Endothelial cell of umbilical vein (primary cell): ENCODE data around the gene APP.

Experiments
- POLR2A ChIP-seq: IDR thresholded peaks from 2 replicates; pipeline ENCODE4 v1.6.1; 2012; ENCODE audit warnings: low read depth, mild to moderate bottlenecking, control low read depth, low read length
- POLR2AphosphoS5 ChIP-seq: IDR thresholded peaks from 2 replicates; pipeline ENCODE4 v1.6.1; 2012; ENCODE audit warnings: low read depth, mild to moderate bottlenecking, control low read depth, low read length, moderate library complexity; ENCODE audit not compliant: insufficient read depth
- TF ChIP-seq, protein P1 (sequence below), 2 donors: IDR thresholded peaks; 1 replicate in 1 of 2; 2 replicates in 1 of 2; pipeline ENCODE4 v1.5.1; 2011; ENCODE audit warnings: low read length in 2 of 2, mild to moderate bottlenecking in 2 of 2, moderate library complexity in 2 of 2, control low read depth in 1 of 2, inconsistent platforms in 1 of 2, low read depth in 1 of 2; ENCODE audit not compliant: insufficient read depth in 1 of 2; ENCODE audit errors: extremely low read depth in 1 of 2

DNA sequence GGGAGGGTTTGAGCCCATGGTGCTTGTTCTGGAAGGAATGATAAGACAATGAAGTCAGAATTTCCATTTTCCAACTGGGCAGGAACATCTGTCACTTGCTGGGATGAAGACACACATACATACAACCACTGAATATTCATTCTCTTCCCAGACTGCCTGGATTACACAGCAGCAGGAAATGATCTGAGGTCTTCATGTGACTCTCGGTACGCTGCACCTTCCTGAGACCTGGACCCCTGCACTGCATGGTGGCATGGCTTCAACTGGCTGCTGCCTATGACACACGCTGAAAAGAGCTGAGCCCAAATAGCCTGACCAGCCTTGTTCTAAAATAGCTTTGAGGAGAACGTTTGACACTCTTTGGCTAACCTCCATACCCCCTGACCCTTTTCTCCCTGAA lies 285.2 kb downstream of the APP start:
- TF ChIP-seq, protein P1, sequence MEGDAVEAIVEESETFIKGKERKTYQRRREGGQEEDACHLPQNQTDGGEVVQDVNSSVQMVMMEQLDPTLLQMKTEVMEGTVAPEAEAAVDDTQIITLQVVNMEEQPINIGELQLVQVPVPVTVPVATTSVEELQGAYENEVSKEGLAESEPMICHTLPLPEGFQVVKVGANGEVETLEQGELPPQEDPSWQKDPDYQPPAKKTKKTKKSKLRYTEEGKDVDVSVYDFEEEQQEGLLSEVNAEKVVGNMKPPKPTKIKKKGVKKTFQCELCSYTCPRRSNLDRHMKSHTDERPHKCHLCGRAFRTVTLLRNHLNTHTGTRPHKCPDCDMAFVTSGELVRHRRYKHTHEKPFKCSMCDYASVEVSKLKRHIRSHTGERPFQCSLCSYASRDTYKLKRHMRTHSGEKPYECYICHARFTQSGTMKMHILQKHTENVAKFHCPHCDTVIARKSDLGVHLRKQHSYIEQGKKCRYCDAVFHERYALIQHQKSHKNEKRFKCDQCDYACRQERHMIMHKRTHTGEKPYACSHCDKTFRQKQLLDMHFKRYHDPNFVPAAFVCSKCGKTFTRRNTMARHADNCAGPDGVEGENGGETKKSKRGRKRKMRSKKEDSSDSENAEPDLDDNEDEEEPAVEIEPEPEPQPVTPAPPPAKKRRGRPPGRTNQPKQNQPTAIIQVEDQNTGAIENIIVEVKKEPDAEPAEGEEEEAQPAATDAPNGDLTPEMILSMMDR (IDR thresholded peaks at IDR 0.05; ENCODE audit: extremely low read depth in 1 of 2, insufficient read depth in 1 of 2, low read depth in 1 of 2, low read length in 2 of 2): no peak
- TF ChIP-seq POLR2AphosphoS5 (no peak), POLR2A (no peak)
